BLaER1 (cell line): ENCODE data around the gene CDKAL1.

Experiments
- H3K27ac ChIP-seq: shearing (Covaris generic); formaldehyde crosslinking; 2 replicates; pipeline ENCODE4 v1.8.1; 2022
- H3K27me3 ChIP-seq: shearing (Covaris generic); formaldehyde crosslinking; 2 replicates; pipeline ENCODE4 v1.8.1; 2022
- H3K36me3 ChIP-seq: shearing (Covaris generic); formaldehyde crosslinking; 2 replicates; pipeline ENCODE4 v1.8.1; 2022
- H3K4me1 ChIP-seq: shearing (Covaris generic); formaldehyde crosslinking; 2 replicates; pipeline ENCODE4 v1.8.1; 2022
- H3K4me2 ChIP-seq: shearing (Covaris generic); formaldehyde crosslinking; 2 replicates; pipeline ENCODE4 v1.8.1; 2022
- H3K4me3 ChIP-seq: shearing (Covaris generic); formaldehyde crosslinking; 2 replicates; pipeline ENCODE4 v1.8.1; 2022
- H3K9ac ChIP-seq: shearing (Covaris generic); formaldehyde crosslinking; 2 replicates; pipeline ENCODE4 v1.8.1; 2022
- H3K9me3 ChIP-seq: shearing (Covaris generic); formaldehyde crosslinking; 2 replicates; pipeline ENCODE4 v1.8.1; 2022
- H4K20me1 ChIP-seq: shearing (Covaris generic); formaldehyde crosslinking; 2 replicates; pipeline ENCODE4 v1.8.1; 2022
- Cebpa-rat ChIP-seq: shearing (Covaris generic); IDR thresholded peaks from 2 replicates; pipeline ENCODE4 v1.8.1; 2022

The CDKAL1 gene

DNA sequence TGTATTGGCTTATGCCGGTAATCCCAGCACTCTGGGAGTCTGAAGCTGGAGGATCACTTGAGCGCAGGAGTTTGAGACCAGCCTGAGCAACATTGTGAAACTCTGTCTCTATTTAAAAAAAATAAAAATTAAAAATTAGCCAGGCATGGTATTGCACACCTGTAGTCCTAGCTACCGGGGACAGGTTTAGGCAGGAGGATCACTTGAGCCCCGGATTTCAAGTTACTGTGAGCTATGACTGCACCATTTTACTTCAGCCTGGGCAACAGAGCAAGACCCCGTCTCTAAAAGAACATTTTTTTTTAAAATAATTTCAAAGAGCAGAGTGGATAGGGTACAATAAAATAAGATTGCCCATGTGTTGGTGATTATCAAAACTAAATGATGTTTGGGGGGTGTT is 576.4 kb downstream of the CDKAL1 start:
- Histone ChIP-seq H3K4me1 (peaks cover 24% of the 10 kb centered on the region), H3K27ac (no peak overlapping the region), H3K27me3 (no peaks in the 10 kb centered on the region), H3K4me3 (no peak overlapping the region), H3K9me3 (no peaks in the 10 kb centered on the region), H3K4me2 (no peak overlapping the region), H3K9ac (no peak overlapping the region), H4K20me1 (no peaks in the 10 kb centered on the region), H3K36me3 (no peaks in the 10 kb centered on the region)
- no peak for TF ChIP-seq Cebpa-rat

DNA sequence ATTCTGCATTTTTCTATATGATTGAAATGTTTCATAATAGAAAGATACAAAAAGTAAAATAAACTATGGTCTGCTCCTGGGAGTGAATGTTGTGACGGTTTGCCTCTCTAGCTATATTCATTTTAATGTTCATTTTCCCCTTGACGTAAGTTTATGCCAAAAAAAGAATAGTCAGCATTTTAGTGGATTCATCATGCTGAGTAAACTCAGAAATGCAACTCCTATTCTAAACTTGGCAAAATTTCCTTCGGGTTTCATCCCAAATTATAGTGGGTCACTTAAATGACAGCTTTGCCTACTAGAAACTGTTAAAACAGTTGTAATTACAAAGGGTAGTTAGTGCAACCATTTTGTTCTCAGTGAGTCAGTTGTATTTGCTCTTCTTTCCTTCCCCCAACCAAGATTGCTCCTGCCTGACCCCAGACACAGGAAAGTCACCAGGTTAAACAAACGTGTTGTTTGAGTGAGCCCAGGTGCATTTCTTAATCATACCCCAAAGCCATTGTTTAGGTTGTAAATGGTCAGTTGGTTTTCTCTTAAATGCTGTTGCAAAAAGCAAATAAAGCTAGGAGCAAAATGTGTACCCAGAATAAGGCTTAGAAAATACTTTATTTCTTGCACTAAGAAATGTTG is 577.0 kb downstream of the CDKAL1 start:
- Histone ChIP-seq H3K4me3 (no peak overlapping the region), H3K4me1 (peaks cover 24% of the 10 kb centered on the region), H3K9me3 (no peaks in the 10 kb centered on the region), H4K20me1 (no peaks in the 10 kb centered on the region), H3K4me2 (no peak overlapping the region), H3K27ac (no peak overlapping the region), H3K27me3 (no peaks in the 10 kb centered on the region), H3K36me3 (no peaks in the 10 kb centered on the region), H3K9ac (no peak overlapping the region)
- no peak for TF ChIP-seq Cebpa-rat

DNA sequence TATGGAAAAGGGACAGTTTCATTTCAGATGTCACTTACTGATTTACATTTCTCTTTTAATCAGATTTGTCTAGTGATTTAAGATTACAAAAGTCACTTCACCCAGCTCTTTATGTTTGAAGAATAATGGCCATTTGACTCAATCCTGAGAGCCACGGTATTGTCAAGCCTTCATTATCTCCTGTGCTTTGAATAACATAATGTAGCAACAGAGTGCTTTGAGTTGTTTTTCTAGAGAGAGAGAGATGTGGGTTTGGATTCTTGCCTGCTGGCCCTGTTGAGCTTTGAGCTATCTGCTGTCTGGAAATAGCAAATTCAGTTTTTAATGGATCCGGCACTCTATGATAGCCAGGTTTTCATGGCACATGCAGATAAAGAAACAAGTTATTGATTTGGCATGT is 580.9 kb downstream of the CDKAL1 start:
- H3K9me3 ChIP-seq: no peaks in the 10 kb centered on the region
- no peaks in the 10 kb centered on the region for H4K20me1 ChIP-seq
- no peak overlapping the region for H3K9ac ChIP-seq
- H3K4me1 ChIP-seq: peaks cover 12% of the 10 kb centered on the region
- no peaks in the 10 kb centered on the region for H3K27me3 ChIP-seq
- no peak for TF ChIP-seq Cebpa-rat
- H3K4me2 ChIP-seq: no peak overlapping the region
- H3K27ac ChIP-seq: no peak overlapping the region
- H3K36me3 ChIP-seq: no peaks in the 10 kb centered on the region
- H3K4me3 ChIP-seq: no peak overlapping the region

DNA sequence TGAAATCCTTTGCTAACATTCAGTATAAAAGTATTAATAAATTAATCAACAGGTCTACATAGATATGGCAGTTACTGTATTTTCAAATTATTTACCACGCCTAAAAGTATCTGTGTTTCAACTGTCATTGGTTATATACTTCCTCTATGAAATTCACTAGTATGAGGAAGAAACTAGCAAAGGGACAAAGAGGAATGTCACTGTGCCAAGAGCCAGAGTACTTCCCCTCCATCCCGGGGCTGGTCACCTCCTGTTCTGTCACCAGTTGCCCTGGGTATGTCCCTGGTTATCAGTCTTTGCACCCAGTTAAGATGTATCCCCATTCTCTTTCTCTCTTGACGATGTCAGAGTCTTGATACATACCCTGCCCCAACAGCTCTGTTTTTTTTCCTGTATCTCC is 582.5 kb downstream of the CDKAL1 start:
- H3K4me3 ChIP-seq: no peak overlapping the region

DNA sequence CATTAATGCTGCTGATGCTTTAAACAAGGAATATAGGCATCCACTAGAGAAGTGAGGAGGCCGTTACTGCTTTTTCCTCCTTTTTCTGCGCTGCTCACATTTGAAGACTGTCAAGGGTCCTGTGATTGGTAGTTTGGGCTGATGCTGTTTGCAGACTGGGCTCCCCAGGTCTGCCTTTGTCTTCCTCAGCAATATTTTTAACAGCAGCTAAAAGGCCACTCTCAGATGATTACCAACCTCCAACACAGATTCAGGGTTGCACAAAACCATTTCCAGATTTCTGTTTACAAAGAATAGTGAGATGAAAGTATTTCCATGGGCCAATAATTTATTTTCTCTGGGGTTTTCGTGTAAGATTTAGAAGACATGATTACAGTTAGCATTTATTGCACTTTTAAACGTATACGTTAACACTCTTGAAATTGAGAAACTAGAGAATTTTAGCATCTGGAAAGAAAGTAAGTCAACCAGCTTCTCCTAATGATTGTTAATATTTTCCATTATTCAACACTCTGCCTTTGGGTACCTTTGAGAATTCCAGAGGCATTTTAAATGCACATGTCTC is 584.0 kb downstream of the CDKAL1 start:
- Histone ChIP-seq H3K4me3 (no peak overlapping the region), H3K9ac (no peak overlapping the region), H3K27ac (no peak overlapping the region), H3K4me2 (no peak overlapping the region), H3K27me3 (no peaks in the 10 kb centered on the region), H4K20me1 (no peaks in the 10 kb centered on the region), H3K9me3 (no peaks in the 10 kb centered on the region), H3K36me3 (no peaks in the 10 kb centered on the region), H3K4me1 (0 out of 2 replicates have a peak, but pooled peaks cover 4% of the 10 kb centered on the region)
- no peak for TF ChIP-seq Cebpa-rat

More for the DNA sequence above, 582.5 kb downstream of the CDKAL1 start:
- no peak for TF ChIP-seq Cebpa-rat
- no peaks in the 10 kb centered on the region for H4K20me1 ChIP-seq
- H3K27ac ChIP-seq: no peak overlapping the region
- H3K4me1 ChIP-seq: peaks cover 9% of the 10 kb centered on the region; the same call in 1 of the 2 replicates
- H3K36me3 ChIP-seq: no peaks in the 10 kb centered on the region
- no peak overlapping the region for H3K9ac ChIP-seq
- no peak overlapping the region for H3K4me2 ChIP-seq
- no peaks in the 10 kb centered on the region for H3K27me3 ChIP-seq
- H3K9me3 ChIP-seq: no peaks in the 10 kb centered on the region

DNA sequence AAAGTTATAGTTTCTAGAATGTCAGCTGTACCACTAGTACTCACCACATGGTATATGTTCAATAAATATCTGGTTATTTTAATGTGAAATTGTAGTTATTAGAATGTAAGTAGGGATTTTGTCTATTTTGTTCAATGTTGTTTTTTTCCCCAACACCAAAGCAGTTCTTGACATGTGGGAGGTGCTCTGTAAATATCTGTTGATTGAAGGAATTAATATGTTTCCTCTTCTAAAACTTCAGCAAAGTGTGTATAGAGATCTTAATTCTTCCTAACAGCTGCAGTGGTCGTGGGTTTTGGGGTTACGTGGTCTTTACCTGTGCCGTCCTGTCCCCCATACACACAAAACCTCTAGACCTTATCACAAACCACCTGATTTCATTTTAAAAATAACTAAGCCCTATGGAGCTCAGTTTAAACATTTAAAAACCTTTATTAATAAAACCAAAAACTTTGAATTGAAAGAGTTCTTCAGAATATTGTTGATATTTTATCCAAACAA is 587.4 kb downstream of the CDKAL1 start:
- no peaks in the 10 kb centered on the region for H3K27me3 ChIP-seq
- no peak overlapping the region for H3K9ac ChIP-seq
- H3K4me2 ChIP-seq: no peak overlapping the region
- no peaks in the 10 kb centered on the region for H4K20me1 ChIP-seq
- no peak for TF ChIP-seq Cebpa-rat
- H3K9me3 ChIP-seq: no peaks in the 10 kb centered on the region
- H3K36me3 ChIP-seq: no peaks in the 10 kb centered on the region
- 0 out of 2 replicates have a peak, but pooled peaks cover 4% of the 10 kb centered on the region for H3K4me1 ChIP-seq
- no peak overlapping the region for H3K27ac ChIP-seq
- no peak overlapping the region for H3K4me3 ChIP-seq

DNA sequence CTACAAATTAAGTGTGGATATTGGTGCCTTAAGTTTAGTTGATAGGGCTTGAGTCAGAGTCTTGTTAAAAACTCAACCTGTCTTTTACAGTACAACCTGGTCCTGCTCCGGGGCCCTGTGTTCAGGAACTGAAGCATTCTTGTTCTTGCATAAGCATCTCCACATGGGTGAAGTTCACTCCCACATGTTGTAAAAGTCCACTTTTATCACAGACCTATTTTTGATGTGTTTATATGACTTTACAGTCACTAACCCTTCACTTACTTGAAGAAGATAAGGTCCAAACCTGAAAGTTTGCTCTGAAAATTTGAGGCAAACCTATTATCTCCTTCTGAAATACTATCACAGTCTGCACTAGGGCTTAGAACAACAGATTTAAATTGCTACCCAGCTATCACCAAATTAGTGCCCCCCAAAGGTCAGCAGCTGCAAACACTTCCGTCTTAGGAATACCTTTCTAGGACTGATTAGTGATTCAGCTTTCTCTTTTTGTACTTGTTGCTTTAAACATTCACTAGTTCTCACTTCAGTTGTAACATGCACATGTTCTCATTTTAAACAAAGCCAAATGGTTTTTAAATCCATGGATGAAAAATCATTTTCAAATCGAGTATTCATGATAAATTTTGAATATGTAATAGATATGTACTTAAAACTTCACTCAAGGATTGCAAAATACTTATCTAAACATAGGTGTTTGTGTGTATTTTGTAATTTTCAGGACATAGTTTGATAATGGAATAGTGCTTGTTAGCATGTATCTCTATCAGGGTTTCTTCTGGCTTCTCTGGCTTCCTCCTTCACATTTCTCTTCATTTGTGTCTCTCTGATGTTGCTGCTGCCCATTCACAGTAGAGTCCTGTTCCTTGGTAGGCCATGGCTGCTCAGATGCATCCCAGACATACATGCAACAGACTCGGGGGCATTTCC is 589.5 kb downstream of the CDKAL1 start:
- Histone ChIP-seq H4K20me1 (no peaks in the 10 kb centered on the region), H3K9me3 (no peaks in the 10 kb centered on the region), H3K4me3 (no peak overlapping the region), H3K4me2 (no peak overlapping the region), H3K36me3 (no peaks in the 10 kb centered on the region), H3K27me3 (no peaks in the 10 kb centered on the region), H3K4me1 (0 out of 2 replicates have a peak, but pooled peaks cover 4% of the 10 kb centered on the region), H3K9ac (no peak overlapping the region), H3K27ac (no peak overlapping the region)
- TF ChIP-seq Cebpa-rat: no peak

DNA sequence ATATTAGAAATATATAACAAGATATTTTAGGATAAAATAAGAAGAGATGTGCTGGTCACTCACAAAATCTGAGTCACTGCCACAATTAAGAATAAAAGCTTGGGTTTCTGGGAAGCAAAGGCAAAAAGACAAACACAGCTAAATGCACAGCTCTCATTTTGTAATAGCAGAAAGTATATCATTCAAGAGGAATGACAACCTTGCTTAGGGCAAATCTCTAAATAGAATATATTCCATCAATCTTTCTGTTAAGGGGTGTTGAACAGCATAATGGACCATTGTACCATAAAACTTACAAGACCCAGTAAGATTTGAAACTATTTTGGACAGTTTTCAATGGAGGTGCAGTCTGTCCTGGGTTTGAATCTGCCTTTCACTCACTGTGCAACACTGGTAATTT is 594.3 kb downstream of the CDKAL1 start:
- Histone ChIP-seq H4K20me1 (no peaks in the 10 kb centered on the region), H3K27me3 (no peaks in the 10 kb centered on the region), H3K4me3 (no peak overlapping the region), H3K9me3 (no peaks in the 10 kb centered on the region), H3K27ac (no peak overlapping the region), H3K4me1 (peaks cover 18% of the 10 kb centered on the region), H3K36me3 (no peaks in the 10 kb centered on the region), H3K4me2 (no peak overlapping the region), H3K9ac (no peak overlapping the region)
- no peak for TF ChIP-seq Cebpa-rat

DNA sequence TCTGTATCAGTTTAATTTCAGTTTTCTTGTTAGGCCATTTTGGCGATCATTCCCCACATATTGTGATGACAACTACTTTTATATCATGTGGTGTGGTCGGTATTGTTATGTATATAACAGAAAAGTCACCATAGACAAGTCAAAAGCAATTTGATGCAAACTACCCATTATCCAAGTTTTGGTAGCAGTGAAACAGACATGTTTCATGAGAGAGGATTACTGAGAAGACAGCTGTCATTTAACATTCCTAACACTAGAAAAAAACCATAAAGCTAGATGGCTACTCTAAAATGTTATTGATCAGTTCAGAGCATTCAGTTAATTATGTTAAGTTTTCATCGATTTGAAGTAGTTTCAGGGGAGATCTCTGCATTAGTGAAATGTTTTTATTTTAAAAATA is 597.1 kb downstream of the CDKAL1 start:
- Histone ChIP-seq H3K27ac (no peak overlapping the region), H3K4me2 (no peak overlapping the region), H3K27me3 (no peaks in the 10 kb centered on the region), H3K4me1 (peaks cover 29% of the 10 kb centered on the region), H3K9ac (no peak overlapping the region), H3K36me3 (no peaks in the 10 kb centered on the region), H4K20me1 (no peaks in the 10 kb centered on the region), H3K4me3 (no peak overlapping the region), H3K9me3 (no peaks in the 10 kb centered on the region)
- TF ChIP-seq Cebpa-rat: no peak

DNA sequence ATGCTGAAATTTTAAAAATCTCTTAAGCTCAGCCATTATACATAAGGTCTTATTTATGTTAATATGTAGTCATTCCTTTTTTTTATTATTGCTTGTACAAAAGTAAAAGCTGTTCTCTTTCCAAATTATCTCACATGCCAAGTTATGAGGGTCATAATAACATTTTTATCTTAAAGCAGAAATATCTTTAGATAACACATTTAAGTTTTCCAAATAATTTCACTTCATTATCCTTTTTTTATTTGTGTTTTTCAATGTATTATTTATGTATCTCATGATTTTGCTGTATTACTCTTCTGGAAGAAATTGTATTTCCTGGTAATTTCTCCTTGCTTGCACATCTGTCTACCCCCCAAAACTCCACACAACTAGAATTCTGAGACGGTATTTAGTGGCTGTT is 598.2 kb downstream of the CDKAL1 start:
- Histone ChIP-seq H3K27ac (peak overlapping the region; percentile 55), H3K27me3 (no peaks in the 10 kb centered on the region), H3K4me2 (peak overlapping the region; percentile 69), H3K9me3 (no peaks in the 10 kb centered on the region), H3K4me1 (peaks cover 29% of the 10 kb centered on the region), H3K36me3 (no peaks in the 10 kb centered on the region), H3K4me3 (peak overlapping the region; percentile 6; the same call in 1 of the 2 replicates), H3K9ac (peak overlapping the region; percentile 9; the same call in 1 of the 2 replicates), H4K20me1 (no peaks in the 10 kb centered on the region)
- TF ChIP-seq Cebpa-rat: no peak
